GM21825 (cell line): ENCODE results near the gene ADAMTS12.

Source experiments
- ATAC-seq: cut with Tn5 transposase; IDR thresholded peaks from one replicate; pipeline ENCODE4 v1.9.1; 2021; ENCODE audit warnings: mild to moderate bottlenecking, moderate library complexity; ENCODE audit not compliant: unreplicated experiment

Gene ADAMTS12

DNA sequence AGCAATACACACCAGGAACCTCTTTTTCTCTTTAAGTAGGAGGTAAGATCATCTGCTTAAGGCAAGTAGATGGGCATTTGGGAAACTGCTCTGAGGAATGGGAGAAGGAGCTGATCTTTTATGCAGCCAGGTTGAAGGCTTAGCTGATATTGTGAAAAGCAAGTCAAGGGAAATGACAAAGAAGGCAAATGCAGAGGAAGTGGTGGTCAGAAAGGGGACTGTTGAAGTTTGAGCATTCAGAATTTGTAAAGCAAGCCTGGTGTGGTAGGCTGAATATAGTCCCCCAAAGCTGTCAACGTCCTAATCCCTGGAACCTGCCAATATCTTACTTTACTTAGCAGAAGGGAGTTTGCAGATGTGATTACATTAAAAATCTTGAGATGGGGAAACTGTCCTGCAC, 128.9 kb downstream of the ADAMTS12 start:
- ATAC-seq = no peak

GRCh38 chr5:33761139-33761538, 130.7 kb downstream of the ADAMTS12 start:
- no peak for ATAC-seq

- ATAC-seq = no peak
These were observed 133.1 kb downstream of the ADAMTS12 start for GRCh38 chr5:33758737-33759136.

DNA sequence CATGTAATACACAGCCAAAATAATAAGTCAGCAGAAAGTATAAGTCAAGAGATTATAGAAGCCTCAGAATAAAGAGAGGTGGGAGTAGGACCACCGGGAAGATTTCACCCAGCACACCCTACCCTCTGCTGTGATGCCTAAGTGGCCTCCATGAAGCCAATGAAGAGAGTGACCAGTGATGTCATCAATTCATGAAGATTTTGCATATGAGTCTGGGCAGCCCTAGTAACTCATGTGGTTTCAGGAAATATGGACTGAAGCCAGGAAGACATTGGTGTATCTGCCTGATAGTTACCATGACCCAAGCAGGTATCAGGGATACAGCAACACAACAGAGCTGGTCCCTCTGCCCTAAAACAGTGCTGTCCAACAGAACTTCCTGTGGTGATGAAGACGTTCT, 135.3 kb downstream of the ADAMTS12 start:
- no peak for ATAC-seq

DNA sequence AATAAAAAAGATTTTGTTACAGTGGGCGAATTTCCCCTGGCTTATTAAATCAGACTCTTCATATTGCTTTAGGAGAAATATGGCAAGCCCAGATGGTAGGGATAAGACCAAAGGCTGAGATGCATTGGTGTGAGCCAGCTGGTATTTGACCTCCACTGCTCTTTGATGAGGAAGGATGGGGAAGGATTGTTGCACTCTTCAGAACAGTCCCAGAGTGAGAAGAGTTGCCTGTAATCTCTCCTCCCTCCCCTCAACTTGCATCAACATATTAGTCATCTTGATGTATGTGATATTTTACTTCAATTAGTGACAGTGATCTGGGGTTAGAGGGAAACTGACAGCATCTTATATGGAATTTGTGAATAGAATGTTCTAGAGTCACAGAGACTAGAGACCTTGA, 136.6 kb downstream of the ADAMTS12 start:
- ATAC-seq = no peak

- ATAC-seq = no peak
These were observed 138.1 kb downstream of the ADAMTS12 start for GRCh38 chr5:33753704-33754103.

DNA sequence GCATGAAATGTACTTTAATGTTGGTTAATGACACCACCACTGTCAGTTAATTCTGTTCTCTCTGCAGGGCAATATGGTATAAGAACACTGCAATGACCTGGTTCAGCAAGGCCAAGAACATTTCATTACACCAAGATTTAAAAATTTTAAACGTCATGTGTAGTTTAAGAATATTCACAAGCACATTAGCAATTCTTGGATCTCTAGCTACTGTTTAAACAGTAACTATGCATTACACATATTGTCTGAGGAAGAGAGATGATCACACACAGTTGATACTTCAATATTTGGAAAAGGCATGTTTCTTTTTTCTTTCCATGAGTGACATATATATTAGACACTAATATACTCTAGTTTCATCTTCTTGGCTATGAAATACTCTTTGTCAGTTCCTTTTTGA, 143.0 kb downstream of the ADAMTS12 start:
- no peak for ATAC-seq

DNA sequence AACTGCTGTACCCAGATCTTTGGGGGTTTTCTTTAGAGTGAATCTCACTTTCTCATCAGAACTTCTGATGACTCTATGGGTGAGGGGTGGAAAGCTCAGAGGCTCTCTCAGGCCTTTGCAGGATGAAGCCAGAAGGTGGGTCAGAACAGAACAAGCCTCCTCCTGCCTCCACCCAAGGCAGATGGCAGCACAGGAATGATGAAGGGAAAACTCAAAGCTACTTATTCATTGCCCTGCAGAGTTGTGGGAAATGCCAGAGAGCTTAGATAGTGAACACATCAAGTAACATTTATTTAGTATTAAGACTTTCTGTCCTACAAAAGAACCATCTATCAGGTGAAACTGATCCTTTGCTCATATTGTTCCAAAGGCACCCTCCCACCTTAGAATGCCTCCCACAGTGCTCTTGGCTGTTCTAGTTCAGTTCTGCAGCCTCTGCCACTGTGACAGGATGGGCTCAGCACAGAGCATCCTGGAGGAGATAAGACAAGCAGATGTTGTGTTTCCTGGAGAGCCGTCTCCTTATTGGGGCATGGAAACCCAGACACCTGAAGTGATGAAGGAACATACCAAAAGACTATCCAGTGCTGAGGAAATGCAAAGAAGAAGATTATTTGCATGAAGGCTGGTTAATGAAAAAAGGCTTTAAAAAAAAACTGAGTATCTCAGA, 146.6 kb downstream of the ADAMTS12 start:
- ATAC-seq = no peak

DNA sequence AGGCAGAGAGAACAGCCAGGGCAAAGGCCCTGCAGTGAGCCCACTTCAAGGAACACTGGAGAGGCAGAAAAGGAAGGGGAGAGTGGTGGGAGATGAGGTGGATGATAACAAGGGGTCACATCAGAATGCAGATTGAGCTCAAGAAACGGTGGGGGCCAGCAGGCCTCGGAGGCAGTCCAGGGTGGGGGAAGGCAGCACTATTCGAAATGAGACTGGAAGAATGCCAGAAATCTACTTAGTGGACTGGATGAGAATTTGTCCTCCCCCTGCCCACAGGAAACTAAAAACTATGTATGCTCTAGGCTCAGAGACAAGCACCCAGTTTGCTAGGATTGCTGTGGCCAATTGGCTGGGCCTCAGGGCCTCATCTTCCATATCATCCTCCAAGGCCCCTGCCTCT, 148.7 kb downstream of the ADAMTS12 start:
- no peak for ATAC-seq

GRCh38 chr5:33742181-33742580, 149.6 kb downstream of the ADAMTS12 start:
- ATAC-seq = no peak

DNA sequence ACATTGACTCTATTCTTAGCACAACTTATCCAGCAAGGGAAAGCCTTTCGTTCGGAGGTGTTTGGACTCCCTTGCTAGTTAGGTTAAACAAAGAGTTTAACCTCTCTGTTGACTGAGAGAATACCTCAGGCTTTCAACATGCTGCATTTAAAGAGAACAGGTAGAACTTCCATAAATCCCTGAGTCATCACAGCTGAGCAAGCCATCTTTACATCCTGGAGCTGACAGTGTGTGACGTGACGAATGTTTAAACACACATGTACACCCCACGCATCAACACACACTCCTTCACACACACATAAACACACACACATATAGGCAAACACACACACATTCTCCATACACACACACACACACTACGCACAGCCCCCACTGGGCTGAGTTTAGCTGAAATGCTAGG, 152.8 kb downstream of the ADAMTS12 start:
- ATAC-seq = no peak

- no peak for ATAC-seq
These were observed 153.7 kb downstream of the ADAMTS12 start for GRCh38 chr5:33738097-33738496.

- no peak for ATAC-seq
These were observed 154.1 kb downstream of the ADAMTS12 start for GRCh38 chr5:33737697-33738096.

DNA sequence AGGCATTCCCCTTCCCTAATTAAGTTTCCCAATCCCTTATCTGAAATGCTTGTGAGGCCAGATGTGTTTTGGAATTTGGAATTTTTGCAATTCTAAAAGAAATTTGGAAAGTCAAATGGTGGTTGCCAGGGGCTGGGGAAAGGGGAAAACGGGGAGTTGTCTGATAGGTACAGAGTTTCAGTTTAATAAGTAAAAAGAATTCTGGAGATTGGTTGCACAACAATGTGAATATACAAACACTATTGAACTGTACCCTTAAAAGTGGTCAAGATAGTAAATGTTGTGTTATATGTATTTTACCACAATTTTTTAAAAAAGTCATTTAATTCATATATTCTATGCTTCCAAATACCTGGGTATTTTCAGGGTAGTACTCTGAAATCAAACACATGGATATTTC, 154.5 kb downstream of the ADAMTS12 start:
- no peak for ATAC-seq

GRCh38 chr5:33736510-33736909, 155.3 kb downstream of the ADAMTS12 start:
- no peak for ATAC-seq

- no peak for ATAC-seq
These were observed 156.7 kb downstream of the ADAMTS12 start for GRCh38 chr5:33735072-33735471.

DNA sequence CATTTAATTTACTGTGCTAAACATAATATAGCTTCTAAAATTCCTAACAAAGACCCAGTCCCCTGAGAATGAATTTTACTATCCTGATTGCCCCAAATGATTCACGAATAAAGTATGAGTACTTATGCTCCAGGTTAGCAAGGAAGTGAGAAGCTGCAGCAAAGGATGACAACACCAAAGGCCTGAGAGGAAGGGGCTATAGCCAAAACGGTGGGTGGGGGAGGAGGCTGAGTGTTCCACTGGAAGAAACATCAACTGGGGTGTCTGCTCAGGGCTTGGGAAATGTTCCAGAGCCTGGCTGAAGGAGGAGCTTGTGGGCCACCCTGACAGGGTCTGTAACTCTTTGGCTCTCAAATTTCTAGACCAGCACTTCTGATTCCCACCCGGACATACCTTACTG, 157.3 kb downstream of the ADAMTS12 start:
- ATAC-seq = no peak

DNA sequence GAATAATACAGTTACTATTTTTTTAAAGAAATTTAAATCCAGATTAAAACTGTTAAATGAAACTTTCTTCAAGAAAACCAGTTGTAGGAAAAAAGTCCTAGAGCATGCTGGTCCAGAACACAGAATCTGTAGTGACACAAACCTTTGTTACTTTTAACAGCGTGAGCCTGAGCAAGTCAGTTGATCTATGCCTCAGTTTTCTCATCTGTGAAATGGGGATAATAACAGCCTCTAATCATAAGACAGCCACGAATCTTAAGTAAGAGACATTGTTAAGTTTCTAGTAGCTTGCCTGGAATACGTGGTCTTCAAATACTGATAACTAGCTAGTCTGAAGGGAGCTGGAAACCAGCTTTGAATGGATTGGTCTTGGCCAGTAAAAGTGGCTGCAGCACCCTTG, 158.6 kb downstream of the ADAMTS12 start:
- ATAC-seq = no peak

GRCh38 chr5:33726422-33727165, 165.2 kb downstream of the ADAMTS12 start:
- ATAC-seq = no peak

DNA sequence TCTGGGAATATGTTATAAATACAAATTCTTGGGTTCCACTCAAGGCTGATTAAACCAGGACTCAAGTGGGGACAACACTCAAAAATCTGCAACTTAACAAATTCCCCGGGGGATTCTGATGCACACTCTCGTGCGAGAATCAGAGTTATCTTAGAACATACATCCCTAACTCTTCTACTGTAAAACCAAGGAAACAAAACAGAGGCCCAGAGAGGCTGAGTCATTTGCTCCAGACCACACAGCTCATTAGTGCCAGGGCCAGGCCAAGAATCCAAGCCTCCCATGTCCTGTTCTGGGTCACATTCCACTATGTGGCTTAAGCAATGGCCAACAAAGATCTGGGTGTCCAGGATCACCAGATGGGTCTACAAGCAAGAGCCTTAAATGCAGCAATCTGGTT, 166.0 kb downstream of the ADAMTS12 start:
- no peak for ATAC-seq

DNA sequence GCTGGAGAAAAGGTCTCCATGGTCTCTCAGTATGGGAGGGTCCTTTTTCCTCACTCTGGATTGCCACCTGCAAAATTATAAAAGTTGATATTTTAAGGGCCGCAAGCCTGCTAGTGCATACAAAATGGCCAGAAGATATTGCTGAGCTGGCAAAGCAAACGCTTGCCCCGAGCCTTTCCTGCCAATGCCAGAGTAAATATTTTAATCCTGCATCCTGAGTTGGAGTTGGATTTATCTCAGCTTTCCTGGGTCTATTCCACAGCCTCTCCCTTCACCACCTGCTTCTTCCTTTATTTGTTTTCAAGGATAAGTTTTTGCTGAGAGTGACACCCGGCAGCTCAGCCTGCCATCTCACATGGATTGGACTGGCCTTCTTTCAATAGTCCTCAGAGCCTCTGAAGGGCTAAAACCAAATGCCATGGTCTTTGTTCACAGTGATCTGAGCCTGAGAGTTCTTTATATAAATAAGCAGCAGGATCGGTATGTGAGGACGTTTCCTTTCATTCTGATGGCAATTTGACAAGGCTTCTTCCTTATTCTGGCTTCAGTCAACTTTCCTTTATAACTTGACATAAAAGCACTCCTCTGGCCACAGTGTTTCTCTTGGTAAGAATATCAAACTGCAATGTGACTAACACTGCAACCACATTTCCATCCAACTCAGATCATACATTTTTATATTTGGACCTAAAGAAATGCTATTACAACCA, 170.1 kb downstream of the ADAMTS12 start:
- no peak for ATAC-seq

DNA sequence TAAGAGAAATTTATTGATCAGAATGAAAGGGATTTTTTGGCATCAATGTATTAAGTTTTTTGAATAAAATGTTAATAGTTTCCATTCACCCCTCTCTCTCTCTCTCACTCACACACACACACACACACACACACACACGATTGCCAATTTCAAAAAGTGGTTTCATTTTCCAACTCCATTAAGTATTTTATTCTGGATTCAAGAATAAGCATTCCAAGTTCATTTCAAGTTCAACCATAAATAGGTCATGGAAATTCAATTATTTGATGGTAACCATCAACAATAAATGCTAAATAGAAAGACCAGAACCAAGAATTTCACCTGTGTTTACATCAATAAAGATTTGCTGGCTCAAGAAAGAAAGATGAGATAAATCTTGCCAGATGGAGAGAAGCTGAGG, 171.6 kb downstream of the ADAMTS12 start:
- no peak for ATAC-seq
